GM21723 (cell line): ENCODE results near the gene LTB4R2.
"Not testable (repeated sequence)": the region's sequence is repeated elsewhere in the genome, so short reads cannot be mapped to it uniquely, and the experiment has no call there.

ENCODE experiments used
- ATAC-seq: cut with Tn5 transposase; IDR thresholded peaks from one replicate; pipeline ENCODE4 v1.9.1; 2021; ENCODE audit warnings: mild to moderate bottlenecking, moderate library complexity; ENCODE audit not compliant: unreplicated experiment

Gene LTB4R2

GRCh38 chr14:24317141-24317928, 7.4 kb downstream of the LTB4R2 start:
- ATAC-seq: no peak

- no peak for ATAC-seq
Observed at GRCh38 chr14:24321212-24321975, 11.5 kb downstream of the LTB4R2 start.

- no peak for ATAC-seq
Observed at GRCh38 chr14:24322672-24323071, 12.7 kb downstream of the LTB4R2 start.

GRCh38 chr14:24323341-24323740, 13.4 kb downstream of the LTB4R2 start:
- no peak for ATAC-seq

GRCh38 chr14:24324024-24324423, 14.1 kb downstream of the LTB4R2 start:
- ATAC-seq: no peak

- ATAC-seq: no peak
Observed at GRCh38 chr14:24325041-24325530, 15.1 kb downstream of the LTB4R2 start.

GRCh38 chr14:24325963-24326362, 16.0 kb downstream of the LTB4R2 start:
- no peak for ATAC-seq

GRCh38 chr14:24327303-24327702, 17.4 kb downstream of the LTB4R2 start:
- ATAC-seq: no peak

GRCh38 chr14:24327914-24328313, 18.0 kb downstream of the LTB4R2 start:
- not testable (repeated sequence) for ATAC-seq

- no peak for ATAC-seq
Observed at GRCh38 chr14:24329073-24329663, 19.2 kb downstream of the LTB4R2 start.

- ATAC-seq: no peak
Observed at GRCh38 chr14:24329736-24330135, 19.8 kb downstream of the LTB4R2 start.

GRCh38 chr14:24330973-24331674, 21.2 kb downstream of the LTB4R2 start:
- no peak for ATAC-seq

GRCh38 chr14:24331731-24332267, 21.9 kb downstream of the LTB4R2 start:
- no peak for ATAC-seq

GRCh38 chr14:24332268-24332993, 22.5 kb downstream of the LTB4R2 start:
- ATAC-seq: peak; percentile 80

GRCh38 chr14:24334431-24335291, 24.7 kb downstream of the LTB4R2 start, which contains the start of gene ADCY4:
ADCY4 (minus strand) TSS chr14:24335071; CDS start chr14:24334652, 419 bp downstream.
- no peak for ATAC-seq

GRCh38 chr14:24335461-24336171, 25.7 kb downstream of the LTB4R2 start:
- ATAC-seq: no peak

- ATAC-seq: no peak
Observed at GRCh38 chr14:24337144-24337823, 27.3 kb downstream of the LTB4R2 start.

- no peak for ATAC-seq
Observed at GRCh38 chr14:24337824-24338175, 27.9 kb downstream of the LTB4R2 start.
